Hippocampal formation (tissue), 2 donors: ENCODE data around the gene SLC25A21.

Experiments used
- DNase-seq, 2 donors: peaks; one replicate each; lab custom pipeline; 2025; lab: John Stamatoyannopoulos, UW

SLC25A21 gene

DNA sequence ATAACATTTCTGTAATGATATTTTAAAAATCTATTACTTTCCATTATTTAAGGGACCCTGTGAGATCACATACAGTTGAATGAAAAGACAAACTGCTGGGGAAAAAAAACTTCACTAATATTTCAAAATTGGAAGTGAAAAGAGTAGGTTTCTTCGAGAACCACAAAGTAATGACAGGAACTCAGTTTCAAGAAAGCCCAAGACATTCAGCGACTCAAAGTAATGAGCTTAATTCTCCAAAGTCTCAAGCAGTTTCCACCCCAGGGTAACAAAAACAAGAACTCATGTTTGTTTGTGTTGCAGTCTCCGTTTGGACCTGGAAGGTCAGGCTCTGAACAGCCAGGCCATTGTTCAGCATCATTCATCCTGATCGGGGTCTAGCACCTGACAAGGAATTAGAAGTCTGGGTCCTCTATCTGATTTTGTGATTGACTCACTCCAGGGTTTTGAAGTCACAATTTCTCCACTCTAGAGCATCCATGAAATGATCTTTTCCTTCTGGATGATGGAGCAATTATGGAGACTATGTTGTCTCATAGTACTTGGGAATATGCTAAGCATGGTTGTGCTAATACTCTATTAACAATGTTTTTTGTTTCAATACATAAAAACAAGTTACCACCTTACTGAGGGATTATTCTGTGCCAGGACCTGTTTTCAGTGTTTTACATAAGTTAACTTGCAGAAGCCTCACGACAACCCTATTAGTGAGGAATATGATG, 126.9 kb downstream of the SLC25A21 start:
- DNase-seq, result no peak

GRCh38 chr14:37037636-37038387, 134.6 kb downstream of the SLC25A21 start:
- DNase-seq, result no peak

- no peak for DNase-seq
Measured at GRCh38 chr14:37036669-37037341, 135.6 kb downstream of the SLC25A21 start.

DNA sequence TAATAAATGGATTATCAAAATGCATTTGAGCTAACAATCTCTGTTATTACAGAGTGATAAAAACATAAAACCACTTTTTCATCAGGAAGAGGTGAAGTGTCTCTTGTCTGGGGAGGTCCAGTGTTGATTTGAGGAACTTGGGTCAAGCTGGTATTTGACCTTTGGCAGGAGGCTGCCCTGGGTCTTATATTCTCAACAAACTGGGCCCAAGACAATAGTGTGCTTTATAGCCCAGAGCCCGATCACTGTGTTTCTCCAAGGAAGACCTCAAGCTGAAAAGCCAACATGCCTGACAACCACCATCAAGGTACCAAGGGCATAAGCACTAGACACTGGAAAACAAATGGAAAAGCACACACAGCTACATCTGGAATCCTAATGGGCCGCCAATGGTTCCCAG, 137.0 kb downstream of the SLC25A21 start:
- DNase-seq, result no peak

DNA sequence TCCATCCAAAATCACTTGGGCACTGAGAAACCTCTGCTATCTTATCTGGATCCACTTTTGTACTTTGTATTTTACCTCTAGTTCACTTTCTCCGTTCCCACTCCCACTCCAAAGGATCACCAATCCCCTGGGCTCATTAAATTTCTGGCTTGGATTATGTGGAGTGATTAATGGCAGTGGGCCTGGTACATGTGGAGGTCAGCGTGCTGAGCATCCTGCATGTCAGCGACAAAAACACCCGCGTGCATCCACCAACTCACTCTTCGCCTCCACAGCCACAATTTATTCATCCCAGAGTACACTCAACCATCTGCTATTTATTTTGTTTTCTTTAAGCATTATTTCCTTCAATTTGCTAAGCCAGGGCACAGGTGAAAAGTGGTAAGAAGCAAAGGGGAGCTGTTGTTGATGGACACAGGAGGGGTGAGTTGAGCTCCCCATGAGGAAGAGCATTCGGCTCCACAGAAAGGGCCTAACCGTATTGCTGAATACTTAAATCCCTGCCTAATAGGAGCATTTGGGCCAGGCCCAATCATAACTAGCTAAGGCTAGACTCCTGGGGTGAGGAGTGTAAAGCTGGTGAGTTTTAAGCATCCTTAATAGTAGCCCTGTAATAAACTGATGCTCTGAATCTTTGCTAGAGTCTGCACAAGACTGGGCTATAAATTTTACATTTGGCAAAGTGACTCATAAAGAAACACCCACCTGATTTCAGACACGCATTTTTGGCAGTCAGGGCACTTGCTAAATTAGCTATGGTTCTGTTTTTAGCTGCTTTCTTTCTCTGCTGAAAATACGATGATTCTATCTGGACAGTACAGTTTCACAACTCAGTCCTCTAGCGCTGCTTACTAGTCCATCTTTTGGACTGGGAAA, 137.8 kb downstream of the SLC25A21 start:
- DNase-seq, result no peak

- no peak for DNase-seq
Measured at GRCh38 chr14:37032863-37033262, 139.5 kb downstream of the SLC25A21 start.

DNA sequence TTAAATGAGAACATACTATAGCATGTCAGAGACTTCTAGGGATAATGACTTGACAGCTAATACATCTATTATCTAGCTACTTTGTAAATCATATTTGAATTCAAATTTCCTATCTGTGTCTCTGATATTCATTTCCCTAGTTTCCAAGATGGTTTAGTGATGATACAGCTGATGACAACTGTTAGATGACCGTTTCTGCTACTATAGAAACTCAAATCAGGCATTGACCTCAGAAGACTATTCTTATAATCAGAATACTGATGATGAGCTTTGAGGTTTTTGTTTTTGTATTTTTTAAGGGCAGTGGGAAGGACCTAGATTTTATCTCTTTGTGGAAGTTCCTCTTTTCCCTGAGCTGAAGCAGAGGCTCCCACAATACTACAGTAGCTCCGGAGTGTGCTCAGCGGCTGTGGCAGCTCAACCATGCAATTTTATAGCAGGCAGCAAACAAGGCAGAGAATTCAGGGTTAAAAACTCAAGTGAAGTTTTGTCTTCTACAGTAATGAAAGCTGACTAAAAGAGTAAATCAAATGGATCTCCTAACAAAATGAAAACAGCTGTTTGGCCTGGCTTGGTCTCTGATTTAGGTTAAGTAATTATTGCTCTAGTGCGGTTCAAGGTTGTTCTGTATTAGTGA, 145.1 kb downstream of the SLC25A21 start:
- DNase-seq, result no peak

DNA sequence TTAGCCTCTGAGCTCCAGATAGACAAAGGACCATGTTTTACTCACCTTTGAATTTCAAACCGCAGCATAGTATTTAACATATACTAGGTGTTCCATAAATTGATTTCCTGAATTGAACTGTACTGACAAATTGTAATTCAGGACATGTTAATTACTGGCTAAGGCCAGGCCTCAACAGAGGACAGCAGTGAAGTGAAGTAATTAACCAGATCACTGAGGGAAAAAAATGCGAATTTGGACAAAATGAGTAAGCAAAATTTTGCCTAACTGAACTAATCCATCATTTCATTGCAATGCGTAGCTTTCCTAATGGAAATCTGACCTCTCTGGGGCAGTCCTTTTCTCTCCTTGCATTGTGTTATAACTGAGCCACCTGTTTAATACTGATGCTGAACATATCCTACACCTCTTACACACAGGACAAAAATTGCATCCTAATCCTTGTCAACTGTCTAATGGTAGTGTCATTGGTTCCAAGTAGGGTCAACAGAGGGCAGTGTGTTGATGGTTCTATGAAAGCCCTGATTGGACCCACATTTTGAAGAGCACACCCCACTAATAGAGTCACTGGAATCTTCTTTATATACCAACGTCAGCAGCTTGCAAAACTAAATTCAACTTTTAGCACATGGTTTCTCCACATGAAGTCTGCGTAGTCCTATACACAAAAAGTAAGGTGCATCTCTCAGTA, 148.4 kb downstream of the SLC25A21 start:
- no peak for DNase-seq

DNA sequence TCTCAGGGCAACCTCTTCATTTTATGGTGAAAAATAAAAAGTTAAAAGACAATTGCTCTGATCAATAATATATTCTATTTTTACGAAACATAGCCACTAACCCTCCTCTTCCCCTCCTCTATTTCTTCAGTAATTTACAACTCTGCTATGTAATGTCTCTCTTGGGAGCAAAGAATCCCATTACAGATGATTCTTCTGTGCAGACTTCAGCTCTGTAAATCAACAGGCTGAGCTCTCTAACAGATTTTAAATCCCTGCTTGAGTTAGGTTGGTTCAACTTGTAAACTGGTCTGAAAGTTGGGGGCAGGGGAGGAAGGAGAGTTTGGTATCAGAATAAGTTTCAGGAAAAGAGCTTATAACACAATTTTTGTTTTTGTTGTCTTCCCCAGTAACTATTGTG, 151.0 kb downstream of the SLC25A21 start:
- no peak for DNase-seq

GRCh38 chr14:37019488-37019887, 152.9 kb downstream of the SLC25A21 start:
- no peak for DNase-seq

DNA sequence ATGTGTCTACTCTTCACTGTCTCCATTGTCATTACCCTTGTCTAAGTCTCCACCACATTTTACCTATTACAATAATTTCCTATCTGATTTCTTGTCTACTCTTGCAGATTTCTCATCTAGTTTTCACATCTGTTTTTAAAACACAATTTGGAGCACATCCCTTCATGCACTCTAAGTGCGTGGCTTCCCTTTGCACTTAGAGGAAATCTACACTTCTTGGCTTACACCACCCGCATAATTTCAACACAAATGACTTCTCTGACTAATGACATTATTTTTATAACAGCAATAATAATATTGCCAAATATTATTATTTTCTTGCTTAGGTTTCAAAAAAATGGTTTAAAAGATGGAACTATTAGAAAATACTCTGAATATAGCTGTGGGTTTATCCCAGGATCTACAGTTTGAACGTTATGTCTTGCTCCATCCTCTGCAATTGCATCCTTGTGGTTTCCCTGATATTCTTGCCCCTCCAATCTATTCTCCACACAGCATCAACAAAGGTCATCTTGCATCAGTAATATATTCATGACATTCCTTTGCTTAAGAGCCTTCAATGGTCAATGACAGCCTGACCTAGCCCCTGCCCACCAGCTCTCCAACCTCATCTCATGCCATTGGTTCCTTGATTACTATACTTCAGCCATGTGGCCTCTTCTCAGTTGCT, 153.7 kb downstream of the SLC25A21 start:
- DNase-seq, result no peak

DNA sequence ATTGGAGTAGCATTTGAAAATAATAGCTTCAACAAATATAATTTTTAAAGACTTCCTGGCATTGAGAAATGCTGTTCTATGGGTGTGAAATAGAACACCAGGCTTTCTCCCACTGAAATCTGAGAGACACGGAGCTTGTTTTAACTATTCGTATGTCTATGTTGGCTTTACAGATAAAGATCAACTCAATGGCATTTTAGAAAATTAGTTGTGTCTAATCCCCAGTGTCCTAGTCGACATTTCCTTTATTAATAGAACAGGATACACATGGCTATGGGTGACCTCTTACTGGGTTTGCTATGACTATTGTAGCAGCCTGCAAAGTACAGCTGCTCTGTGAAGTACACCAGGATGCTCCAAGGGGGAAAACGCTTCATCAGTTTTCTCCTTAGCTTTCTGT, 159.3 kb downstream of the SLC25A21 start:
- no peak for DNase-seq

DNA sequence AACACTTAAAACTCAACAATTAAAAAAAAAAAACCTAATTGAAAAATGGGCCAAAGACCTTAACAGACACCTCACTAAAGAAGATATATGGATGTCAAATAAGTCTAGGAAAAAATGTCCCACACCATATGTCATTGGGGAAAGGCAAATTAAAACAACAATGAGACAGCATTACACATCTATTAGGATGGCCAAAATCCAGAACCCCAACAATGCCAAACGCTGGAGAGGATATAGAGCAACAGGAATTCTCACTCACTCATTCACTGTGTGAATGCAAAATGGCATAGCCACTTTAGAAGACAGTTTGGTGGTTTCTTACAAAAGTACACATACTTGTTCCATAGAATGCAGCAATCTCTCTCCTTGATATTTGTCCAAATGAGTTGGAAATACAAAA, 173.7 kb downstream of the SLC25A21 start:
- no peak for DNase-seq

- DNase-seq, result no peak
Measured at GRCh38 chr14:36997843-36998242, 174.6 kb downstream of the SLC25A21 start.

- DNase-seq, result no peak
Measured at GRCh38 chr14:36996857-36997590, 175.4 kb downstream of the SLC25A21 start.

- DNase-seq, result no peak
Measured at GRCh38 chr14:36996133-36996856, 176.1 kb downstream of the SLC25A21 start.

DNA sequence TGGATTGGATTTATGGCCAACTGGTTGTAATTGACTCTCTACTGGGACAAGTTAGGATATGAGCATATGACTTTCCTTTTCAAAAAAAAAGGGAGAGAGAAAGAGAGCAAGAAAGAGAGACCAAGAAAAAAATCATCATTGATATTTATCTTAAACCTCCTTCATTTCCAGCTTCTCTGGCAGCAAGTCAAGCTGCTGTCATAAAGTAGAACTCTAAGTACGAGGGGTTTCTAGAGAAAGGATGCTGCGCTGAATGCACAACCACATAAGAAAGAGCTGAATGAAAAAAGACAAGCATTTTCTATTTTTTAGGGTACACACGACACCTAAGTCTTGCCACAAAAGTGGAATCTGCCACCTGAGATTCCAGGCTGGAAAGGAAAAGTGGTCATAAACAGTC, 182.6 kb downstream of the SLC25A21 start:
- no peak for DNase-seq

DNA sequence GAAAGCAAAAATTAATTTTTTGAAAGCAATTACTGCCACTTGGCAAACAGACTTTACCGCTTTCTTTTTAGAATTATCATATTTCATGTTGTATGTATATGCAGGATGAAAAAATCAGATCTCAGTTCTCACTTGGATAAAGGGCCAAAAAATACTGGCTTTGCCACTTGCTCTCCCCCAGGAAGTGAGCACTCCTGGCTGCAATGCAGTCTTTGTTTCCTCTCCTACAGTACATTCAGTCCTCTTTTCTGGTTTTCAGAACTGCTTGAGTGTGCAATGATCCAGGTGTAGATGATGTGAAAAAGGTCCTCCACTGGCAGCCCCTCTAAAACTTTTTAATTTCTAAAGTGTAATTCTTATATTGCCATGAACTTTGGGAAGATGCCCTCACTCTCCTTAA, 183.4 kb downstream of the SLC25A21 start:
- no peak for DNase-seq

DNA sequence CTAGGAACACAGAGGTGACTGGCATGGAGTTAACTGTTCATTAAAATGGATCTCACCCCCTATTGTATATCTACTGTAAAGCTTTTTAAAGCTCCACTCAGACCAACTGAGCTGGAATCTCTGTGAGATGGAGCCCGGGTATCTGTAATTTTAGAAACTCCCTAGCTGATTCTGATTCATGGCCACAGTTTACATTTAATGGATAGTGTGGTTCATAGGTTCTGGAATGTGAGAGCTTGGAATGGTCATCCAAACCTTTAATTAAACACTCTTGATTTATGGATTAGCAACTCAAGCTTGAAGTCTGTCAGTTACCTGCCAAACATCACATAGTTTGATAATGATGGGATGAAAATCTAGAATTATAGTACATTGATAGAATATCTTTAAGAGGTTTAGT, 183.8 kb downstream of the SLC25A21 start:
- no peak for DNase-seq
